ENCODE measurements around the gene ACBD6.

GRCh38 chr1:180345148-180345547, 157.2 kb downstream of the ACBD6 start:
- TF ChIP-seq ZNF624 (tag by site-specific recombination; IDR thresholded peaks at IDR 0.05) (no peak), ZBTB11 (tag by site-specific recombination; conservative IDR thresholded peaks at IDR 0.05; ENCODE audit: low read depth) (no peak), CTCF (tag by site-specific recombination; IDR thresholded peaks at IDR 0.05) (no peak), IKZF3 (tag by site-specific recombination; IDR thresholded peaks at IDR 0.05) (no peak), ZNF585B (tag by site-specific recombination; IDR thresholded peaks at IDR 0.05) (no peak), ZNF324 (tag by site-specific recombination; IDR thresholded peaks at IDR 0.05) (no peak), ZNF169 (tag by site-specific recombination; IDR thresholded peaks at IDR 0.05) (no peak), ELK4 (IDR thresholded peaks at IDR 0.05; ENCODE audit: borderline replicate concordance, low read depth, low read length) (no peak), OVOL3 (tag by site-specific recombination; IDR thresholded peaks at IDR 0.05) (no peak)

Measured in HEK293 (cell line).